ENCODE results near the gene LHPP.
"Not testable (repeated sequence)": the region's sequence is repeated elsewhere in the genome, so short reads cannot be mapped to it uniquely, and the experiment has no call there.

The LHPP gene

DNA sequence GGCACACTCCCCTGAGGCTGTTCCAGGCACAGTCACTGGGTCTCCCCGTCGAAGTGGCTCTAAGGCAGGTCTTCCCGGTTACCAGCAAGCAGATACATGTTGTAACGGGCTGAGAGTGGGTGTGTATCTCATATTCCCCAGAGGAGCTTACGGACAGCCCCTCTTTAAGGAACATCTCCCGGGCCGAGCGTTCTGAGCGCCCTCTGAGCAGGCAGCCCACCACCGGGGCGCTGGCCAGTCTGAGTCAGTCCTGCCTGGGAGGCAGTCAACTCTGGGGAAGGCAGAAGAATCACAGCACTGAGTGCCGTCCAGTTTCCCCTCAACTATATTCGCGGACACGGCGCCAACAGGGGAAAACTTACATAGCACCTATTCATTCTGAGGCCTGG, 117.4 kb downstream of the LHPP start:
- Histone ChIP-seq H3K4me2 (no peak overlapping the region), H3K4me1 (ENCODE audit: low read depth, poor library complexity, severe bottlenecking) (no peaks in the 10 kb centered on the region), H2AFZ (ENCODE audit: low read depth) (no peak overlapping the region), H4K20me1 (ENCODE audit: insufficient read depth) (no peaks in the 10 kb centered on the region), H3K36me3 (ENCODE audit: insufficient read depth) (no peaks in the 10 kb centered on the region), H3K4me3 (IDR thresholded peaks at IDR 0.05; ENCODE audit: insufficient read depth, low read depth, low read length) (no peak overlapping the region), H3K9ac (no peak overlapping the region), H3K27ac (no peak overlapping the region), H3K79me2 (ENCODE audit: insufficient read depth, low read depth) (no peaks in the 10 kb centered on the region), H3K27me3 (ENCODE audit: insufficient read depth, low read depth) (no peaks in the 10 kb centered on the region)
- TF ChIP-seq, protein P1, sequence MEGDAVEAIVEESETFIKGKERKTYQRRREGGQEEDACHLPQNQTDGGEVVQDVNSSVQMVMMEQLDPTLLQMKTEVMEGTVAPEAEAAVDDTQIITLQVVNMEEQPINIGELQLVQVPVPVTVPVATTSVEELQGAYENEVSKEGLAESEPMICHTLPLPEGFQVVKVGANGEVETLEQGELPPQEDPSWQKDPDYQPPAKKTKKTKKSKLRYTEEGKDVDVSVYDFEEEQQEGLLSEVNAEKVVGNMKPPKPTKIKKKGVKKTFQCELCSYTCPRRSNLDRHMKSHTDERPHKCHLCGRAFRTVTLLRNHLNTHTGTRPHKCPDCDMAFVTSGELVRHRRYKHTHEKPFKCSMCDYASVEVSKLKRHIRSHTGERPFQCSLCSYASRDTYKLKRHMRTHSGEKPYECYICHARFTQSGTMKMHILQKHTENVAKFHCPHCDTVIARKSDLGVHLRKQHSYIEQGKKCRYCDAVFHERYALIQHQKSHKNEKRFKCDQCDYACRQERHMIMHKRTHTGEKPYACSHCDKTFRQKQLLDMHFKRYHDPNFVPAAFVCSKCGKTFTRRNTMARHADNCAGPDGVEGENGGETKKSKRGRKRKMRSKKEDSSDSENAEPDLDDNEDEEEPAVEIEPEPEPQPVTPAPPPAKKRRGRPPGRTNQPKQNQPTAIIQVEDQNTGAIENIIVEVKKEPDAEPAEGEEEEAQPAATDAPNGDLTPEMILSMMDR (conservative IDR thresholded peaks at IDR 0.05; ENCODE audit: low read depth, low read length): no peak

GRCh38 chr10:124586142-124586541, 124.5 kb downstream of the LHPP start:
- Histone ChIP-seq H3K4me1 (ENCODE audit: low read depth, poor library complexity, severe bottlenecking) (no peaks in the 10 kb centered on the region), H3K36me3 (ENCODE audit: insufficient read depth) (no peaks in the 10 kb centered on the region), H3K27ac (no peak overlapping the region), H3K4me3 (IDR thresholded peaks at IDR 0.05; ENCODE audit: insufficient read depth, low read depth, low read length) (no peak overlapping the region), H3K79me2 (ENCODE audit: insufficient read depth, low read depth) (no peaks in the 10 kb centered on the region), H3K27me3 (ENCODE audit: insufficient read depth, low read depth) (no peaks in the 10 kb centered on the region), H4K20me1 (ENCODE audit: insufficient read depth) (no peaks in the 10 kb centered on the region), H3K4me2 (no peak overlapping the region), H2AFZ (ENCODE audit: low read depth) (no peak overlapping the region), H3K9ac (no peak overlapping the region)
- TF ChIP-seq, protein P1 (conservative IDR thresholded peaks at IDR 0.05; ENCODE audit: low read depth, low read length): no peak

DNA sequence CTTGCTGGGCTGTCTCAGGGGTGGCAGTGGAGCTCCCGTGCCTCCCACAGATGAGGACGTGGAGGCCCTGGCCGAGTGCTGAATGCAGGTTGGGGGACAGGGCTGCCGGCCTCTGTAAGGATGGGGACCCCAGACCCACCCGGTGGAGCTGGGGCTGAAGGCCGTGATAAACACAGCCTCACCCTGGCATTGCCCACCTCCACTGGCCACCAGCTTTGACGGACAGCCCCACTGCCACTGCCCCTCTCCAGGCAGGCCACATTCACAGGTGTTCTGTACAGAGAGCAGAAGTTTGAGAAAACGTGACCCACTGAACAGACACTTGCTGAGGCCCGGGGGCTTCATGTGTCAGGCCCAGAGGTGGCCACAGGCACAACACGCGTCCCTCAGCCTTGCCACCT, 126.2 kb downstream of the LHPP start:
- Histone ChIP-seq H4K20me1 (ENCODE audit: insufficient read depth) (no peaks in the 10 kb centered on the region), H2AFZ (ENCODE audit: low read depth) (no peak overlapping the region), H3K4me3 (IDR thresholded peaks at IDR 0.05; ENCODE audit: insufficient read depth, low read depth, low read length) (no peak overlapping the region), H3K27ac (no peak overlapping the region), H3K36me3 (ENCODE audit: insufficient read depth) (no peaks in the 10 kb centered on the region), H3K4me2 (no peak overlapping the region), H3K4me1 (ENCODE audit: low read depth, poor library complexity, severe bottlenecking) (no peaks in the 10 kb centered on the region), H3K79me2 (ENCODE audit: insufficient read depth, low read depth) (no peaks in the 10 kb centered on the region), H3K9ac (no peak overlapping the region), H3K27me3 (ENCODE audit: insufficient read depth, low read depth) (no peaks in the 10 kb centered on the region)
- TF ChIP-seq, protein P1 (conservative IDR thresholded peaks at IDR 0.05; ENCODE audit: low read depth, low read length): no peak

DNA sequence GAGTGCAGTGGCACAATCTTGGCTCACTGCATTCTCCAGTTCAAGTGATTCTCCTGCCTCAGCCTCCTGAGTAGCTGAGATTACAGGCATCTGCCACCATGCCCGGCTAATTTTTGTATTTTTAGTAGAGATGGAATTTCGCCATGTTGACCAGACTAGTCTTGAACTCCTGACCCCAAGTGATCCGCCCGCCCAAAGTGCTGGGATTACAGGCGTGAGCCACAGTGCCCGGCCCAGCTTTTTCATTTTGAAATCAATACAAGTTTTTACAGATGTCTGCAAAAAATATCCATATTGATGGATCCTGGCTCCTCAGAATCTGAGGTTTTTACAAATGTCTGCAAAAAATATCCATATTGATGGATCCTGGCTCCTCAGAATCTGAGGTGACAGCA, 126.7 kb downstream of the LHPP start:
- H2AFZ ChIP-seq (ENCODE audit: low read depth); H3K4me2 ChIP-seq; H4K20me1 ChIP-seq (ENCODE audit: insufficient read depth); H3K9ac ChIP-seq; H3K4me3 ChIP-seq (IDR thresholded peaks at IDR 0.05; ENCODE audit: insufficient read depth, low read depth, low read length); H3K4me1 ChIP-seq (ENCODE audit: low read depth, poor library complexity, severe bottlenecking); H3K27me3 ChIP-seq (ENCODE audit: insufficient read depth, low read depth); H3K27ac ChIP-seq; H3K79me2 ChIP-seq (ENCODE audit: insufficient read depth, low read depth); H3K36me3 ChIP-seq (ENCODE audit: insufficient read depth): not testable (repeated sequence)

- Histone ChIP-seq H3K4me3 (IDR thresholded peaks at IDR 0.05; ENCODE audit: insufficient read depth, low read depth, low read length) (no peak overlapping the region), H3K9ac (no peak overlapping the region), H3K27ac (no peak overlapping the region), H3K4me2 (no peak overlapping the region), H3K4me1 (ENCODE audit: low read depth, poor library complexity, severe bottlenecking) (no peaks in the 10 kb centered on the region), H3K79me2 (ENCODE audit: insufficient read depth, low read depth) (no peaks in the 10 kb centered on the region), H3K36me3 (ENCODE audit: insufficient read depth) (no peaks in the 10 kb centered on the region), H2AFZ (ENCODE audit: low read depth) (no peak overlapping the region), H4K20me1 (ENCODE audit: insufficient read depth) (no peaks in the 10 kb centered on the region), H3K27me3 (ENCODE audit: insufficient read depth, low read depth) (no peaks in the 10 kb centered on the region)
- TF ChIP-seq, protein P1 (conservative IDR thresholded peaks at IDR 0.05; ENCODE audit: low read depth, low read length): no peak
Observed at GRCh38 chr10:124588736-124589490, 127.3 kb downstream of the LHPP start.
